Adrenal gland (tissue), 19 donors: Measurements from ENCODE around the gene RPS6KA4. TPM values are rescaled to one million over a fixed set of nuclear protein-coding genes. Genes with fewer than 3 reads are reported as not detected.

Experiments used
- DNase-seq, 7 donors: peaks; one replicate each; pipeline ENCODE4 v3.0.0-alpha.2; 2019 to 2020
- H3K27ac ChIP-seq, 5 donors: fragments of 200-600 bp; sonication (generic) in 4 of 5; 1 replicate in 3 of 5; 2 replicates in 2 of 5; pipeline versions ENCODE4 v1.5.1 to v1.8.0; 2016 to 2020; ENCODE audit warnings: mild to moderate bottlenecking in 1 of 5
- H3K27me3 ChIP-seq: fragments of 200-600 bp; 2 replicates; pipeline ENCODE4 v1.8.0; 2021
- H3K36me3 ChIP-seq, 2 donors: fragments of 200-600 bp; replicated peaks in 1 of 2; 1 replicate in 1 of 2; 2 replicates in 1 of 2; pipeline versions ENCODE4 v1.5.1 to v1.8.0; 2018 to 2022
- H3K4me1 ChIP-seq, 2 donors: fragments of 200-600 bp; replicated peaks in 1 of 2; 1 replicate in 1 of 2; 2 replicates in 1 of 2; pipeline versions ENCODE4 v1.5.1 to v1.8.0; 2018 to 2021
- H3K4me3 ChIP-seq, 4 donors: fragments of 200-600 bp; sonication (generic) in 3 of 4; one replicate each; pipeline ENCODE4 v1.5.1; 2016 to 2018
- H3K9me3 ChIP-seq, 3 donors: fragments of 200-600 bp; sonication (generic) in 1 of 3; replicated peaks in 1 of 3; 1 replicate in 2 of 3; 2 replicates in 1 of 3; pipeline versions ENCODE4 v1.5.1 to v1.8.0; 2016 to 2021
- CTCF ChIP-seq, 6 experiments: fragments of 450-650 bp in 4 of 6; fragments of 200-600 bp in 2 of 6; sonication (generic) in 1 of 6; IDR thresholded peaks; 1 replicate in 5 of 6; 2 replicates in 1 of 6; pipeline versions ENCODE4 v1.5.1 to v1.8.0; 2016 to 2021; ENCODE audit warnings: antibody characterized with exemption in 6 of 6, mild to moderate bottlenecking in 2 of 6, moderate library complexity in 1 of 6
- POLR2A ChIP-seq, 2 donors: fragments of 450-650 bp; IDR thresholded peaks; one replicate each; pipeline ENCODE4 v1.6.1; 2017; ENCODE audit warnings: antibody characterized with exemption in 2 of 2, mild to moderate bottlenecking in 2 of 2, moderate library complexity in 1 of 2
- WGBS, 4 donors: extraction: QIAGEN DNeasy Blood & Tissue Kit in 2 of 4; methylation state at CpG; one replicate each; pipeline versions ENCODE4 v1.1.5 to v1.1.7; 2013 to 2017; 5-methylcytosine and 5-hydroxymethylcytosine counted together
- intact Hi-C, 2 donors: fragments of 100-400 bp; cut with DNase I; formaldehyde crosslinking; loops; one replicate each; pipeline versions ENCODE4 v1.14.1 to v1.15.0; 2022 to 2023
- long read RNA-seq, 10 donors: library from polyadenylated mRNA in 3 of 10; unstranded in 2 of 10; stranded (forward) in 1 of 10; transcript quantifications; one replicate each; pipeline ENCODE4 v2.0.0 and lab custom pipeline, GENCODE V29; 2021 to 2026
- polyA plus RNA-seq, 3 donors: library from polyadenylated mRNA; stranded (reverse); fragments of 200-250 nt in 2 of 3; fragments of 350-450 nt in 1 of 3; fragmentation: Illumina TruSeq in 1 of 3; extraction: RNeasy Lipid Tissue Mini Kit (QIAGEN cat#74804) in 1 of 3; gene quantifications; one replicate each; pipeline ENCODE4 v1.2.3, GENCODE V29; 2013 to 2014
- total RNA-seq, 9 donors: library from RNA; depleted of rRNA in 4 of 9; stranded (reverse); fragments of >200 nt in 4 of 9; fragments of 120-200 nt in 1 of 9; fragmentation: NEBNext Ultra II Directional in 1 of 9; extraction: Animal tissue kit (Norgen Biotek cat#: 25700) in 1 of 9; gene quantifications; one replicate each; pipeline versions ENCODE4 v1.1.0 to v1.2.4, GENCODE V29; 2013 to 2023
- donor health status: healthy with polysubstance abuse.
- donor health status: Bipolar disorder and iron deficiency.
- donor health status: DM: yes; HTN: yes; CAD: no.
- donor health status: DM: no; HTN: no; CAD: no.
- donor health status: DM: no; HTN: no; CAD: no.
- donor health status: DM: yes; HTN: yes; CAD: no.

The RPS6KA4 gene
- total RNA-seq (10 to 100 TPM; 13.4 to 89.3 (median 26.3) TPM), polyA plus RNA-seq (10 to 100 TPM in 2 of 3 donors, 1 to 10 TPM in 1; 4.9 to 29.8 (median 14.4) TPM)
- long read RNA-seq, donor 1, partial matches to known transcripts, result 0 of 3 reads
- long read RNA-seq, donor 1, other reads (novel, unspliced or antisense), result 0 of 3 reads
- long read RNA-seq, donor 2, partial matches to known transcripts, result 0 of 2 reads
- long read RNA-seq, donor 2, other reads (novel, unspliced or antisense), result 0 of 2 reads
- long read RNA-seq, donor 3, result 0 reads
- long read RNA-seq, donor 4, partial matches to known transcripts, result 0 of 1 reads
- long read RNA-seq, donor 4, other reads (novel, unspliced or antisense), result 1 of 1 reads
- long read RNA-seq, donor 5, transcript RPS6KA4-201 (17 exons, 3,119 nt), result major isoform, 44 of 72 reads
- long read RNA-seq, donor 5, transcript RPS6KA4-202 (17 exons, 3,121 nt), result minor isoform, 7 of 72 reads
- long read RNA-seq, donor 5, partial matches to known transcripts, result 3 of 72 reads
- long read RNA-seq, donor 5, other reads (novel, unspliced or antisense), result 14 of 72 reads
- long read RNA-seq, donor 6, partial matches to known transcripts, result 0 of 1 reads
- long read RNA-seq, donor 6, other reads (novel, unspliced or antisense), result 0 of 1 reads
- long read RNA-seq, donor 7, partial matches to known transcripts, result 0 of 2 reads
- long read RNA-seq, donor 7, other reads (novel, unspliced or antisense), result 0 of 2 reads
- long read RNA-seq, donor 8, transcript RPS6KA4-201 (17 exons, 3,119 nt), result major isoform, 5 of 12 reads
- long read RNA-seq, donor 8, partial matches to known transcripts, result 5 of 12 reads
- long read RNA-seq, donor 8, other reads (novel, unspliced or antisense), result 0 of 12 reads
- long read RNA-seq, donor 9, partial matches to known transcripts, result 0 of 1 reads
- long read RNA-seq, donor 9, other reads (novel, unspliced or antisense), result 0 of 1 reads
- long read RNA-seq, donor 10, partial matches to known transcripts, result 0 of 2 reads
- long read RNA-seq, donor 10, other reads (novel, unspliced or antisense), result 0 of 2 reads

GRCh38 chr11:64358907-64359711 lies at the start of gene RPS6KA4:
RPS6KA4 (plus strand) TSS chr11:64359162; CDS start chr11:64359236, 74 bp downstream.
- 1 to 6% (median 1%) methylated on average over 10 to 70 of the region's 70 CpGs for WGBS, 4 donors
- H3K4me3 ChIP-seq, result peak within 1 kb of the TSS; percentile 5 to 97 (median 50)

GRCh38 chr11:64312947-64313346 lies 46.0 kb upstream of the RPS6KA4 start:
- no peaks in the 10 kb centered on the region for H3K27me3 ChIP-seq
- H3K4me3 ChIP-seq, result no peak overlapping the region
- no peak for TF ChIP-seq POLR2A (IDR thresholded peaks at IDR 0.05)
- TF ChIP-seq CTCF (IDR thresholded peaks at IDR 0.05), result no peak
- H3K4me1 ChIP-seq, result peaks cover 0 to 9% of the 10 kb centered on the region in 2 donors
- H3K27ac ChIP-seq, result peak overlapping the region in 2 of 5 donors; percentile 81 to 85
- WGBS, 4 donors, result 87 to 93% (median 88%) methylated on average over 9 to 10 of the region's 10 CpGs
- no peaks in the 10 kb centered on the region for H3K9me3 ChIP-seq
- DNase-seq, result no peak
- peaks cover 0 to 23% of the 10 kb centered on the region in 2 donors for H3K36me3 ChIP-seq
- intact Hi-C loops, result loop anchor here in 1 of 2 donors (5.0 kb wide), 1 partner anchor 39 kb away; no protein-coding TSS in a partner anchor

More at GRCh38 chr11:64358907-64359711, at the start of gene RPS6KA4:
- Histone ChIP-seq H3K9me3 (no peaks in the 10 kb centered on the region), H3K36me3 (peaks cover 0 to 31% of the 10 kb centered on the region in 2 donors), H3K27ac (peak within 1 kb of the TSS; percentile 13 to 88 (median 82)), H3K27me3 (no peaks in the 10 kb centered on the region), H3K4me1 (peaks cover 14 to 35% of the 10 kb centered on the region in 2 donors)
- peak; percentile 21 to 70 for TF ChIP-seq POLR2A (IDR thresholded peaks at IDR 0.05)
- peak in 1 of 6 experiments; percentile 17 for TF ChIP-seq CTCF (IDR thresholded peaks at IDR 0.05)
- intact Hi-C loops, result loop anchor here (10.0 kb wide), 1 partner anchor 296 kb away; no protein-coding TSS in a partner anchor
- peak in 4 of 7 donors; percentile 58 to 68 (median 64) for DNase-seq

GRCh38 chr11:64313491-64314145 lies 45.3 kb upstream of the RPS6KA4 start:
- no peak overlapping the region for H3K4me3 ChIP-seq
- TF ChIP-seq CTCF (IDR thresholded peaks at IDR 0.05) (no peak), POLR2A (IDR thresholded peaks at IDR 0.05) (peak in 1 of 2 donors; percentile 38)
- no peaks in the 10 kb centered on the region for H3K27me3 ChIP-seq
- intact Hi-C loops, result loop anchor here in 1 of 2 donors (5.0 kb wide), 1 partner anchor 39 kb away; no protein-coding TSS in a partner anchor
- DNase-seq, result peak in 5 of 7 donors; percentile 60 to 81 (median 70)
- H3K27ac ChIP-seq, result peak overlapping the region in 4 of 5 donors; percentile 41 to 85 (median 63)
- 66 to 76% (median 69%) methylated on average over 13 to 18 of the region's 18 CpGs for WGBS, 4 donors
- no peaks in the 10 kb centered on the region for H3K9me3 ChIP-seq
- H3K4me1 ChIP-seq, result peaks cover 0 to 9% of the 10 kb centered on the region in 2 donors
- peaks cover 0 to 23% of the 10 kb centered on the region in 2 donors for H3K36me3 ChIP-seq
